Fibroblast of the aortic adventitia (primary cell): ENCODE data around the gene PLA2G4E. TPM values are rescaled to one million over a fixed set of nuclear protein-coding genes. Genes with fewer than 3 reads are reported as not detected.

Source experiments
- DNase-seq: peaks from one replicate; pipeline ENCODE4 v3.0.0-alpha.2; 2010; ENCODE audit warnings: low read depth
- H3K4me3 ChIP-seq: 2 replicates; pipeline ENCODE4 v1.5.1; 2011; ENCODE audit warnings: low read depth, mild to moderate bottlenecking, control low read depth, low read length, moderate library complexity
- total RNA-seq: library from RNA; depleted of rRNA; stranded (reverse); fragments of >200 nt; gene quantifications from 2 replicates; pipeline ENCODE4 v1.2.3, GENCODE V29; 2012; ENCODE audit warnings: low replicate concordance
- TF ChIP-seq, protein P1 (sequence below): IDR thresholded peaks from 2 replicates; pipeline ENCODE4 v1.5.1; 2011; ENCODE audit warnings: mild to moderate bottlenecking, low read length, control low read depth, inconsistent platforms; ENCODE audit not compliant: insufficient read depth

Gene PLA2G4E
- total RNA-seq, 1 donor: not detected

DNA sequence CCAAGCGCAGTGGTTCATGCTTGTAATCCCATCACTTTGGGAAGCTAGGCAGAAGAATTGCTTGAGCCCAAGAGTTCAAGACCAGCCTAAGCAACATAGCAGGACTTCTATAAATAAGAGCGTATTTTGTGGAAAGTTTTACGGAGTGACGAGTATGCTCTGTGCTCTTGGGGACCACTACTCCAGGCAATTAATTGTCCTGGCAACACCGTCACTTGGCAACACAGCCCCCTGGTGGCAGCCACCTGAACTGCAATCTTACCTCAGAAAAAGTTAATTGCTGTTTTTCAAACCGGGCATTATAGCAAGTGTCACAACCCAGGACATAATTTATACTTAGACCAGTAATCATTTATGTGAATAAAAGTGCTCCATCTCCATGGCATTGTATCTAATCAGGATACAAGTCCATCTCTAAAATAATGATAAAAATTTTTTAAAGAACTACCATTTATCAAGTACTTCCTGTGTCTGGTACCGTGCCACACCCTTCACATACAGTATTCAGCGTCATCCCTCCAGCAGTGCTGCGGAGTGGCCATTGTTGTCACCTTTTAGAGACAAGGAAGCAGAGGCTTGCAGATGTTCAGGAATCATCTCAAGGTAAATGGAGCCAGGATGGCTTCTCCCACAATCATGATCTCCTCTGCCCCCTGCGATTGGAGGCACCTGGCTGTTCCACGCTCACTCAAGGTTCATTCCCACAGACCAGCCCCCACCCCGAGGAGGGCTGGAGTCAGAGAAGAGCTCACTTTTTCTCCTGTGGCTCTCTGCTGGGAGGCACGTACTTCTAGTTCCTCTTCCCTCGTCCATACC is 39.0 kb upstream of the PLA2G4E start:
- H3K4me3 ChIP-seq: no peak overlapping the region
- peak; percentile 48 for DNase-seq
- TF ChIP-seq, protein P1, sequence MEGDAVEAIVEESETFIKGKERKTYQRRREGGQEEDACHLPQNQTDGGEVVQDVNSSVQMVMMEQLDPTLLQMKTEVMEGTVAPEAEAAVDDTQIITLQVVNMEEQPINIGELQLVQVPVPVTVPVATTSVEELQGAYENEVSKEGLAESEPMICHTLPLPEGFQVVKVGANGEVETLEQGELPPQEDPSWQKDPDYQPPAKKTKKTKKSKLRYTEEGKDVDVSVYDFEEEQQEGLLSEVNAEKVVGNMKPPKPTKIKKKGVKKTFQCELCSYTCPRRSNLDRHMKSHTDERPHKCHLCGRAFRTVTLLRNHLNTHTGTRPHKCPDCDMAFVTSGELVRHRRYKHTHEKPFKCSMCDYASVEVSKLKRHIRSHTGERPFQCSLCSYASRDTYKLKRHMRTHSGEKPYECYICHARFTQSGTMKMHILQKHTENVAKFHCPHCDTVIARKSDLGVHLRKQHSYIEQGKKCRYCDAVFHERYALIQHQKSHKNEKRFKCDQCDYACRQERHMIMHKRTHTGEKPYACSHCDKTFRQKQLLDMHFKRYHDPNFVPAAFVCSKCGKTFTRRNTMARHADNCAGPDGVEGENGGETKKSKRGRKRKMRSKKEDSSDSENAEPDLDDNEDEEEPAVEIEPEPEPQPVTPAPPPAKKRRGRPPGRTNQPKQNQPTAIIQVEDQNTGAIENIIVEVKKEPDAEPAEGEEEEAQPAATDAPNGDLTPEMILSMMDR: peak; percentile 89

DNA sequence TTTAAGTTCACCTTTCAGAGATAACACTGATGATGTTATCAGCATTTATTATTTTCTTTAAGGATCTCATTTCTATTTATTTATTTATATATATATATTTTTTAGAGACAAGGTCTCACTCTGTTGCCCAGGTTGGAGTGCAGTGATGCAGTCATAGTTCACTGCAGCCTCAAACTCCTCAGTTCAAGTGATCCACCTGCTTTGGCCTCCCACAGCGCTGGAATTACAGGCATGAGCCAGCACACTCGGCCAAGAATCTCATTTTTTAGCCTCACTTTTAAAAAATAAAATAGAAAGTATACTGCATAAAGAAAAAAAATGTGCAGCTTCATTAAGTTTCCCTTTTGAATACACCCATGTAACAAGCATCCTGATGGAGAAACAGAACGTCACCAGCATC is 37.9 kb upstream of the PLA2G4E start:
- TF ChIP-seq, protein P1: no peak
- no peak overlapping the region for H3K4me3 ChIP-seq
- DNase-seq: no peak

DNA sequence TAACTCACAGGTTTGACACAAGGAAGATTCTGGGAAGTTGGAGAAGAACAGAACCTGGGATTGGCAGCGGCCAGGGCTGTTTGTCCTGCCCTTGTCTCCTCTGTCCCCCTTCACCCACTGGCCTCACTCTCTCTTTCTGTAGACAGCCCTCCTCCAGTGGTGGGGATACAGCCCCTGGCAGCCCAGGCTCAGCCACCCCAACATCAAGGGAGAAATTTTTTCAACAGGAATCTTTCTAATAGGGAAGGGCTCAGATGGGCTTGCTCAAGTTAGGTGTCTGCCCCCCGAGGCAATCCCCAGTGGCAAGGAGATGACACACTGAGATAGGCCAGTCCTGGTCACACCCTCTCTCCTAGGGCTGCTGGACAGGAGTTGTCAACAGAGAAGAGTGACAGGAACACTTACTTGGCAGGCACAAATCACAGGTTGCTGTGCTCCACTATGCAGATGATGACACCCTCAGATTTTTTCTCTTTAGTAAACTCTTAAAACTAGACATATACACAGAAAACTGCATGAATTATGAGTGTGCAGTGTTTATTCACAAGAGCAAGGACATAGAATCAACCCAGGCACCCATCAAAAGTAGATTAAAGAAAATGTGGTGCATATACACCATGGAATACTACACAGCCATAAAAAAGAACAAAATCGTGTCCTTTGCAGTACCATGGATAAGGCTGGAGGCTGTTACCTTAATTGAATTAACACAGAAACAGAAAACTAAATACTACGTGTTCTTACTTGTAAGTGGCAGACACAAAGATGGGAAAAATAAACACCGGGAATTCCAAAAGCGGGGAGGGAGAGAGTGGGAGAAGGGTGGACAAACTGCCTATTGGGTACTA is 37.2 kb upstream of the PLA2G4E start:
- DNase-seq: no peak
- no peak overlapping the region for H3K4me3 ChIP-seq
- TF ChIP-seq, protein P1: no peak

DNA sequence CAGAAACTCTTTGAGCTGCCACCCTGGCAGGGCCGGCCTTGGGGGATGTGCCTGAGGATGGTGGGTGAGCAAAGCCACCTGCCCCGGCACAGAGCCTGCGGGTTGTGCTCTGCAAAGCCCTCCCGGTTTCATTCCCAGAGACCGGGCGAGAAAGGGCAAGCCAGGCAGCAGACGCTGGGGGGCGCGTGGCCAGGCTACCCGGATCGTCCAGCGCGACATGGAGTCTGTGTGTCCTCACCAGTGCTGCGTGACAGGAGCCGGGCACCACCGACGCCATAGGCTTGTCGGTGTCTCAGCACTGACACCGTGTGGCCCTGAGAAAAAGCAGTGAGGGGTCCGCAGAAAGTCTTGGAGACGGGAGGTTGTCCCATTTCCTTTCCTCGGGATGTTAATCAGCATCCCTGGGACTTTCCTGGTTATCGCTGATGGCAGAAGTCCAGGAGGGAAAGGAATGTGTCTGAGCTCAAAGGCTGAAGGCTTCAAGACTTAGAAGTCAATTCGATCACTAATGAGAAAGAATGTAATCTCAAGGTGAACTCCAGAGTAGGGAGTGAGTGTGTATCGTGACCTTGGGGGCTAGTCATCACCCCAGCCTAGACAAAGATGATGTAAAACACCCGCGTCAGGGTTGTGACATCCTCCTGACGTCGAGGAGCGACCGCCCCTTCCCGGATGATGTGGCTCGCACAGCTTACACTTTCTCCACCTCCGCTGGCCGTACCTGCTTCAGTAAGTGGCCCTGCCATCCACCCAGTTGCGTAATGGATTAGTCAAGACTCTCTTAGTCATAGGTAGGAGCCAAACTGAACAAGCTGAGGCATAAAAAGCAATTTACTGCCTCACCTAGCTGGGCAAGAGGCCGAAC is 36.3 kb upstream of the PLA2G4E start:
- TF ChIP-seq, protein P1: peak; percentile 53
- H3K4me3 ChIP-seq: peak overlapping the region; percentile 42
- peak; percentile 71 for DNase-seq

DNA sequence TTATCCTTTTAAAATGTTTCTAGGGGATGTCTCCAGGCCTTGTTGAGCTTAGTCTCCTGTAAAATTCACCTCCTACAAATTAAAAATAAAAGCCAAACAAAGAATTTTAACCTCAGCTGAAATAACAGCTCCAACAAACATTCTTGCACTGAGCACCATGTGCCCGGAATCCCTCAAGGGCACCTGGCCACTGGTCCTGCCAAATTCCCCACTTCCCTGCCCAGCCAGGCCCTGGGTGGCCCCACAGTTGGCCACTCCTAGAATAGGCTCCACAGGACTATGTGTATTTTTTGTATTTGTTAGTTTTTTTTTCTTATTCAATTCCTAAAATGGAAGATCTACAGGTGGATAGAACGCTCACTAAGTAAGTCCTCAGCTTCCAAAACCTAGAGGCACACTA is 33.1 kb upstream of the PLA2G4E start:
- no peak for DNase-seq
- TF ChIP-seq, protein P1: no peak
- H3K4me3 ChIP-seq: no peak overlapping the region

DNA sequence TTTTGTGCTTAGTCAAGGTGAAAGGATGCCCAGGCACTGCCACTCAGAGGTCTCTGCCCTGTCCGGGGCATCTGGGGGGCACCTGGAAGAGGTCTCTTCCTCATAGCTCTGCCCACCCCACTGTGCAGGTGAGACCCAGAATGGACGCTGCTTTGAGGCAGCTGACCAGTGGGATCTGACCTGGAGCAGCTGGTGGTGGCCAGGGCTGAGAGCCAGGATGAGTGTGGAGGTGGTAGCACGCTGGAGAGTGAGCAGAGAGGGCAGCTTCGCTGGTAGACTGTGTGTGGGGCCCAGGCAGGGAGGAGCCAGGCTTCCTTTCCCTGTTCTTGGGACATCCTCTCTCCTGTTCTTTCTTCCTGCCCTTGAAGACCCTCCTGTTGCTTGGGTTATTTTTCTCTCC is 32.2 kb upstream of the PLA2G4E start:
- no peak overlapping the region for H3K4me3 ChIP-seq
- TF ChIP-seq, protein P1: no peak
- DNase-seq: no peak
